ENCODE data around the gene MED9. TPM values are rescaled to one million over a fixed set of nuclear protein-coding genes. Genes with fewer than 3 reads are reported as not detected.

Gene MED9
- total RNA-seq, 3 donors from 2014 or later: 15.0 to 16.4 (median 15.0) TPM

GRCh38 chr17:17516941-17517720 lies 40.3 kb downstream of the MED9 start:
- Mint-ChIP-seq H3K27me3 (ENCODE audit: low read depth) (no peaks in the 10 kb centered on the region), H3K36me3 (ENCODE audit: insufficient read depth) (no peaks in the 10 kb centered on the region), H3K9me3 (no peaks in the 10 kb centered on the region), H3K4me1 (ENCODE audit: low read depth) (no peaks in the 10 kb centered on the region), H3K4me3 (no peak overlapping the region)
- DNase-seq (no peak), ATAC-seq (no peak)

GRCh38 chr17:17518014-17518413 lies 41.2 kb downstream of the MED9 start:
- Mint-ChIP-seq H3K4me1 (ENCODE audit: low read depth) (no peaks in the 10 kb centered on the region), H3K36me3 (ENCODE audit: insufficient read depth) (no peaks in the 10 kb centered on the region), H3K27me3 (ENCODE audit: low read depth) (no peaks in the 10 kb centered on the region), H3K4me3 (no peak overlapping the region), H3K9me3 (no peaks in the 10 kb centered on the region)
- no peak for ATAC-seq
- no peak for DNase-seq

DNA sequence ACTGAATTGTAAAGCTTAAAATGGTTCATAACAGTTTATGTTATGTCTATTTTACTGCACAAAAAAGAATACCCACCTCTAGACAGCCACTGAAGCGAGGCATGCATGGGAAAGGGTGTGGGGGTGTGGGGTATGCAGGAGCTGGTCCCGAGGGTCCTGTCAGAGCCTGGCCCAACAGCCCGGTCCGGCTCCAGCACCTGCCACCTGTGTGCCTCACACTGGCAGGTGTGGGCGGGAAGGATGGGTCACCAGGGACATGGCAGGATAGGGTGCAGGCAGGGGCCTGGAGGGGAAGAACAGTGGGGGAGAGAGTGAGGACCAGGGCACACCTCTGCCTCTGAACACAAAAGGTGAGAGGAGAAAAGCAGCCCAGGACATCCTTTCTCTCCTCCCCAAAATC lies 42.2 kb downstream of the MED9 start:
- no peaks in the 10 kb centered on the region for H3K36me3 Mint-ChIP-seq (ENCODE audit: insufficient read depth)
- DNase-seq (no peak), ATAC-seq (no peak)
- no peak overlapping the region for H3K4me3 Mint-ChIP-seq
- H3K4me1 Mint-ChIP-seq (ENCODE audit: low read depth): no peaks in the 10 kb centered on the region
- H3K9me3 Mint-ChIP-seq: no peaks in the 10 kb centered on the region
- H3K27me3 Mint-ChIP-seq (ENCODE audit: low read depth): no peaks in the 10 kb centered on the region

- Mint-ChIP-seq H3K27me3 (ENCODE audit: low read depth) (no peaks in the 10 kb centered on the region), H3K36me3 (ENCODE audit: insufficient read depth) (no peaks in the 10 kb centered on the region)
- ATAC-seq: no peak
Observed at GRCh38 chr17:17519886-17520285, 43.1 kb downstream of the MED9 start.

DNA sequence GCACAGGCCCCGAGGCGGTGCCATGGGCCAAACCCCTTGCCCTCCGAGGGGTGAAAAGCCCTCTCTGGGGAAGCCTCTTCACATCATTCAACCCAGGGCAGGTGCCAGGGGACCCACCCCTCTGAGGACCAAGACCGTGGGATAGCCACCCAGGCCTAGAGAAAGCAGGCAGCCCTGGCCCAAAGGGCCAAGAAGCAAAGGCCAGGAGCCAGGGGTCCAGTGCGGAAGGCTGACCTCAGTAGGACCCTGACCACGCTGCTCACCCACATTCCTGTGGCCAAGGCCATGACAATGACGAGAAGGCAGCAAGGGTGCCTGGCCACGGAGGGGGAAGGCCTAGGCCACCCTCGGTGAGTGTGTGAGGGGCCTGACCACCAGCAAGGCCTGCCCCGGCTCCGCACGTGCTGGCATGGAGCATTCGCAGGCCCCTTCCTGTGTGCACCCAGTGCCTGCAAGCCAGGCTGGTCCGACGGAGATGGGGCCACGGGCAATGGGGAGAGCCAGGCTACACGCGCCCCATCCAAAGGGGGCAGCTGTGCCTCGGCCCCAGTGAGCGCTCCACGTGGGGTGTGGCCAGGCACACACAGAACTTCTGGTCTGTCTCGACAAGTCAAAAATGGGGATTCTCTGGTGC lies 43.9 kb downstream of the MED9 start:
- Mint-ChIP-seq H3K27me3 (ENCODE audit: low read depth) (no peaks in the 10 kb centered on the region), H3K4me3 (no peak overlapping the region), H3K36me3 (ENCODE audit: insufficient read depth) (no peaks in the 10 kb centered on the region), H3K9me3 (no peaks in the 10 kb centered on the region), H3K4me1 (ENCODE audit: low read depth) (no peaks in the 10 kb centered on the region)
- ATAC-seq (no peak), DNase-seq (no peak)

More at GRCh38 chr17:17519886-17520285, 43.1 kb downstream of the MED9 start:
- no peak for DNase-seq
- Mint-ChIP-seq H3K9me3 (no peaks in the 10 kb centered on the region), H3K4me1 (ENCODE audit: low read depth) (no peaks in the 10 kb centered on the region), H3K4me3 (no peak overlapping the region)

- Mint-ChIP-seq H3K9me3 (no peaks in the 10 kb centered on the region), H3K27me3 (ENCODE audit: low read depth) (no peaks in the 10 kb centered on the region), H3K4me3 (no peak overlapping the region), H3K36me3 (ENCODE audit: insufficient read depth) (no peaks in the 10 kb centered on the region), H3K4me1 (ENCODE audit: low read depth) (no peaks in the 10 kb centered on the region)
- ATAC-seq: no peak
- no peak for DNase-seq
Observed at GRCh38 chr17:17523001-17523730, 46.4 kb downstream of the MED9 start.

DNA sequence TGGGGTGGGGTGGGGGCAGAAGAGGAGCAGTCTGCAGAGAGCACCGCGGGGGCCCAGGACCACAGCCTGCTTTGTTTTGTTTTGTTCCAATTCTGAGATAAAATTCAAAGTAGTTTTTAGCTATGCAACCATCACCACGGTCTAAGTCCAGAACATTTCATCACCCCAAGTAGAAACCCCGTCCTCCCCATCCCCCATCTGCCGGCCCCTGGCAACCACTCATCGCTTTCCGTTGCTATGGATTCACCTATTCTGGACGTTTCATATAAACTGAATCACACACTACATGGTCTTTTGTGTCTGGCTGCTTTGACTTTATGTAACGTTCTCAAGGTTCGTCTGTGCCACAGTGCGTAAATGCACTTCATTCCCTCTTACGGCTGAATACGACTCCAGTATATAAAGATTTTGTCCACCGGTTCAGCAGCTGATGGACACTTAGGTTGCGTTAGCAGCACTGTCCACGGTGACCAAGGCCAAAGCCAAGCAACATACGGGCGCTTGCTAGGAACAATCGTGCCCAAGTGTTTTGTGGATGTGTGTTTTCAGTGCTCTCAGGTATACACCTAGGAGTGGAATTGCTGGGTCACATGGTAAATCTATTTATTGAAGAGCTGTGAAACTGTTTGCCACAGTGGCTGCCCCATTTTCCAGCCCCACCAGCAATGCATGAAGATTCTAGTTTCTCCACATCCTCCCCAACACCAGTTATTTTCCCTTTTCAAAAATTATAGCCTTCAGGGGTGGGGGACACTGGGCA lies 47.1 kb downstream of the MED9 start:
- Mint-ChIP-seq H3K4me1 (ENCODE audit: low read depth) (no peaks in the 10 kb centered on the region), H3K27me3 (ENCODE audit: low read depth) (no peaks in the 10 kb centered on the region), H3K9me3 (no peaks in the 10 kb centered on the region), H3K4me3 (no peak overlapping the region), H3K36me3 (ENCODE audit: insufficient read depth) (no peaks in the 10 kb centered on the region)
- ATAC-seq (no peak), DNase-seq (no peak)

GRCh38 chr17:17525311-17525710 lies 48.5 kb downstream of the MED9 start:
- Mint-ChIP-seq H3K27me3 (ENCODE audit: low read depth) (no peaks in the 10 kb centered on the region), H3K4me1 (ENCODE audit: low read depth) (no peaks in the 10 kb centered on the region)

GRCh38 chr17:17525956-17526355 lies 49.2 kb downstream of the MED9 start:
- H3K4me3 Mint-ChIP-seq: no peak overlapping the region
- no peaks in the 10 kb centered on the region for H3K9me3 Mint-ChIP-seq
- H3K27me3 Mint-ChIP-seq (ENCODE audit: low read depth): no peaks in the 10 kb centered on the region
- no peaks in the 10 kb centered on the region for H3K36me3 Mint-ChIP-seq (ENCODE audit: insufficient read depth)
- H3K4me1 Mint-ChIP-seq (ENCODE audit: low read depth): no peaks in the 10 kb centered on the region
- DNase-seq: no peak
- ATAC-seq: no peak

More at GRCh38 chr17:17525311-17525710, 48.5 kb downstream of the MED9 start:
- DNase-seq: no peak
- Mint-ChIP-seq H3K9me3 (no peaks in the 10 kb centered on the region), H3K4me3 (no peak overlapping the region), H3K36me3 (ENCODE audit: insufficient read depth) (no peaks in the 10 kb centered on the region)
- no peak for ATAC-seq

DNA sequence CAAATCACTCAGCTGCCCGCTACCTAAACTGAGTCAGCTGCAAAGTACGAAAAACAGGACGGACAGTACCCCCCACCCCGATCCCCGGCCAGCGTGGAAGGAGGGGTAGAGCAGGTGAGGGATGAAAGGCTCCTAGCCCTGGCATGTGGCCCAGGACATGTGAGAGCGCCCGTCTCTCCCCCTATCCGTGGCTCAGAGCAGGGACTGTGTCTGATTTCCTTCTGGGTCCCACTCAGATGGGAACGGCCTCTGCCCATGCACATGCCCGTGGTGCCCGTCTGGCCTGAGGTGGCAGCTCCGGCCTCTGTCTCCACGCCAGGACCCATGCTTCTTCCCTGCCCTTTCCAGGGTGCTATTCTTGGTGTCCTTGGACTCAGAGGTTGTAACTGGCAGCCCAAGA lies 49.6 kb downstream of the MED9 start:
- no peak overlapping the region for H3K4me3 Mint-ChIP-seq
- H3K27me3 Mint-ChIP-seq (ENCODE audit: low read depth): no peaks in the 10 kb centered on the region
- no peaks in the 10 kb centered on the region for H3K36me3 Mint-ChIP-seq (ENCODE audit: insufficient read depth)
- no peak for ATAC-seq
- H3K9me3 Mint-ChIP-seq: no peaks in the 10 kb centered on the region
- no peak for DNase-seq
- H3K4me1 Mint-ChIP-seq (ENCODE audit: low read depth): no peaks in the 10 kb centered on the region

- H3K4me1 Mint-ChIP-seq (ENCODE audit: low read depth): no peaks in the 10 kb centered on the region
- H3K27me3 Mint-ChIP-seq (ENCODE audit: low read depth): no peaks in the 10 kb centered on the region
- no peak overlapping the region for H3K4me3 Mint-ChIP-seq
- ATAC-seq: no peak
- H3K36me3 Mint-ChIP-seq (ENCODE audit: insufficient read depth): no peaks in the 10 kb centered on the region
- H3K9me3 Mint-ChIP-seq: no peaks in the 10 kb centered on the region
- DNase-seq: no peak
Observed at GRCh38 chr17:17527534-17527933, 50.7 kb downstream of the MED9 start.

DNA sequence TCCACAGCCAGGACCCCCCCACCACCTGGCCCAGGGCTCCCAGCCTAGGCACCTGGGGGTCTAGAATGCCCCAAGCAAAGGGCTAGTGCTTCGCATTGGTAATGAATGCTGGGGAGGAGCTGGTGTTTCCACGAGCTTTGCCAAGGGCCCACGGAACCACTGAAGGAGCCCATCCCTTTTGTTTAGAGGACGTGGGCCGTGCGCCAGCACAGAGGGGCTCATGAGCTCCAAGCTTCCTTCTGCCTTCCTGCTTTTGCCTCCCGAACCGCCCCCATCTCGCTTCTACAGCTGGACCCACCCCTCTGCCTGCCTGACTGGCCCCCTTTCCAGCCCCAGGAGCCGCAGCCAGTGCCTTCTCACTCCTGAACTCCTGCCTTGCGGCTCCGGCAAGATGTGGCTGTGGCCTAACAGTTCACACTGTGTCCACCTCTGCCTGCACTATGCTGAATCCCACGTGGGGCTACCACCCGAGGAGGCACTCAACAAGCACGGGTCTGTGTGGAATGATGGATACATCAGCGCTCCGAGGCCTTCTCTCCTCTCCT lies 51.2 kb downstream of the MED9 start:
- no peak overlapping the region for H3K4me3 Mint-ChIP-seq
- H3K9me3 Mint-ChIP-seq: no peaks in the 10 kb centered on the region
- DNase-seq (no peak), ATAC-seq (no peak)
- no peaks in the 10 kb centered on the region for H3K27me3 Mint-ChIP-seq (ENCODE audit: low read depth)
- no peaks in the 10 kb centered on the region for H3K4me1 Mint-ChIP-seq (ENCODE audit: low read depth)
- H3K36me3 Mint-ChIP-seq (ENCODE audit: insufficient read depth): no peaks in the 10 kb centered on the region

DNA sequence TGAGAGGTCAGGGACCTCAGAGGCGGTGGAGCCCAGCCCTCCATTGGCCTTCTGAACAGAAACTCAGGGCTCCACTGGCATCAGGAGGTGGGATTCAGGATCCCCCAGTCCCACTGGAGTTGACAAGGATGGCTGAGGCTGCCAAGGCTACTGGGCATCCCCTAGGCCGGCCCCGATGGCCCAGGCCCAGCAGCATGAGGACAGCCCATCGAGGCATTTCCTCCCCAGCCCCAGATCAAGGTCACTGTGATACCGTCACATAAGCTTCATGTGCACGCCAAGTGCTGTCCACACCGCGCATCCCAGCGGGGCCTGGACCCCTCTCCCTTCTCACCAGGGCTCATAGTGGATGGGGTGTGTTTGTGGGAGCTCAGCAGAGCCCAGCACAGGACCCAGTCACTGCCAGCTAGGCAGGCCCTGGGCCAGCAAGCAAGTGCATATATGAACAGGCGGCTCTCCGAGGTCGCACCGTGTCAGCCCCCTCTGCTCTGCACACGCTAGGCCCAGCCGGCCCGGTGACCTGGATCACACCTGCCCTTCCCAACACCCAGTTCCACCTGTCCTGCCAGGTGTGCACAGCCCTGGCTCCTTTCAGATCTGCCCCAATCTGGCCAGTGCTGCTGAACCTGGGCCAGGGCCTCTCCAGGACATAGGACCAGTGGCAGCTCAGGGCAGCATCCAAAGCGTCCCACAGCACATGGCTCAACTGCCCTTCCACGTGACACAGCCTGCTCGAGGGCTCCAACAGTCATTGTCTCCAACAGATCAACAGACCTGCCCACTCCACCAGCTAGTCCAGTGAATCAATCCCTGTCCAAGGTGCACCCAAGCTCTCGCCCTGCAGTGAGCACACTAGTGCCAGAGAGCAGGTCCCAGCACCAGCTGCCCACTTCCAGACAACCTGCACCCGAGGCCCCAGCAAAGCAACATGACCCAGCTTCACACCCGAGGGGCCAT lies 52.2 kb downstream of the MED9 start:
- ATAC-seq: no peak
- Mint-ChIP-seq H3K9me3 (no peaks in the 10 kb centered on the region), H3K27me3 (ENCODE audit: low read depth) (no peaks in the 10 kb centered on the region), H3K4me1 (ENCODE audit: low read depth) (no peaks in the 10 kb centered on the region), H3K4me3 (no peak overlapping the region), H3K36me3 (ENCODE audit: insufficient read depth) (no peaks in the 10 kb centered on the region)
- DNase-seq: no peak
